ENCODE results near the gene PER3. TPM values are rescaled to one million over a fixed set of nuclear protein-coding genes. Genes with fewer than 3 reads are reported as not detected.
A peak's percentile ranks its signal among the peaks of the same experiment; 100 is the strongest.

The PER3 gene
- total RNA-seq, 2 donors from 2014 or later = 11.7 to 17.8 TPM

GRCh38 chr1:7778133-7778628 lies 5.9 kb upstream of the PER3 start:
- TF ChIP-seq CTCF (IDR thresholded peaks at IDR 0.05) = no peak
- peaks cover 57% of the 10 kb centered on the region for H3K36me3 ChIP-seq
- no peak overlapping the region for H3K4me3 ChIP-seq
- DNase-seq (ENCODE audit: low spot score) = no peak
- no peaks in the 10 kb centered on the region for H3K9me3 ChIP-seq
- H3K27me3 ChIP-seq = no peaks in the 10 kb centered on the region
- no peak overlapping the region for H3K27ac ChIP-seq
- H3K4me1 ChIP-seq = peaks cover 0 to 4% of the 10 kb centered on the region in 2 donors

DNA sequence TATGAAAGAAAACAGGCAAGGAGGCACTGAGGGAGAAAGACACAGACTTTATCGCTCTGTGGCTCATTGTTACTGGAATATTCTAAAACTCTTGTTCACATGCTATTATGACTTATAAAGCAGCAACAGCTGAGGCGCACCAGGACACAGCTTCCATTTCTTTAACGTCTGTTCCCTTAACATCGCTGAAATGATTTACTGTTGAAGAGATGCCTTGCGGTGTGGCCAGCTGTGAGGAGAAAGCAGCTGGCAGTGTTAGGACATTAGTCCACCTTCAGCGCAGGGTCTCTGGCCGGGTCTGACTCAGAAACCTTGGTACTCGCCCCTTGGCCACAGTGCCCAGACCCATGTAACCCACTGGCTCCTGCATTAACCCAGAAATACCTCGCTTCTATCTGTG lies 3.1 kb upstream of the PER3 start:
- peaks cover 0 to 20% of the 10 kb centered on the region in 2 donors for H3K4me1 ChIP-seq
- no peak for TF ChIP-seq CTCF (IDR thresholded peaks at IDR 0.05)
- H3K27me3 ChIP-seq = no peaks in the 10 kb centered on the region
- H3K36me3 ChIP-seq = peaks cover 40% of the 10 kb centered on the region
- DNase-seq (ENCODE audit: low spot score) = no peak
- no peaks in the 10 kb centered on the region for H3K9me3 ChIP-seq
- H3K27ac ChIP-seq = no peak overlapping the region
- no peak overlapping the region for H3K4me3 ChIP-seq

GRCh38 chr1:7781501-7781900 lies 2.6 kb upstream of the PER3 start:
- DNase-seq (ENCODE audit: low spot score) = no peak
- Histone ChIP-seq H3K27ac (no peak overlapping the region), H3K9me3 (no peaks in the 10 kb centered on the region), H3K4me3 (no peak overlapping the region), H3K4me1 (peaks cover 0 to 21% of the 10 kb centered on the region in 2 donors), H3K36me3 (peaks cover 40% of the 10 kb centered on the region), H3K27me3 (no peaks in the 10 kb centered on the region)
- no peak for TF ChIP-seq CTCF (IDR thresholded peaks at IDR 0.05)

DNA sequence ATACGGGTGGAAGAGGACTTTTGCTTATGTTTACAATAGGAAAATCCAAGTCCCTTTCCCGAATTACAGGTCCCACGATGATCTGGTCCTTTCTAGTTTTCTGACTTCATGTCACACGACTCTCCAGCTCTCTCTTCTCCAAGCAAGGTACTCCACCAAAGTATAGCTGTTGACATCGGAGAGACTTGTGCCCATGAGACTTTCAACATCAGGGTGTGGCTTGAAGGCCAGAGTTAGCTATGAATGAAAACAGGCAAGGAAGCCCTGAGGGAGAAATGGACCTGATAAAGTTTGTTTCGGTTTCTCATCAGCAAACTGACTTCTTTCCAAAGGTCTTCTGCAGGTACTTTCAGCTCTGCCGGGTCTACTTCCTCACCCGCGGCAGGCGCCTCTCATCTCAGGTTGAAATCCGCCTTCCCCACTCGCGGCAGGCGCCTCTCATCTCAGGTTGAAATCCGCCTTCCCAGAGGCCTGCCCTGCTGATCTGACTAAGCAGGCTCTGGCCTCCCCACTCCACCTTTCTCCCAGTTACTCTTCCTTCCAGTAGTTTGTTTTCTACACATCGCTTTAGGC lies 2.1 kb upstream of the PER3 start:
- peaks cover 0 to 26% of the 10 kb centered on the region in 2 donors for H3K4me1 ChIP-seq
- no peak for DNase-seq (ENCODE audit: low spot score)
- peaks cover 39% of the 10 kb centered on the region for H3K36me3 ChIP-seq
- no peak overlapping the region for H3K4me3 ChIP-seq
- no peaks in the 10 kb centered on the region for H3K27me3 ChIP-seq
- TF ChIP-seq CTCF (IDR thresholded peaks at IDR 0.05) = no peak
- H3K9me3 ChIP-seq = no peaks in the 10 kb centered on the region
- H3K27ac ChIP-seq = peak overlapping the region in 1 of 2 donors; percentile 89

GRCh38 chr1:7783178-7783711 lies 846 bp upstream of the PER3 start:
- H3K4me3 ChIP-seq = peak overlapping the region; percentile 53 to 69
- peaks cover 31% of the 10 kb centered on the region for H3K36me3 ChIP-seq
- peaks cover 0 to 34% of the 10 kb centered on the region in 2 donors for H3K4me1 ChIP-seq
- H3K27me3 ChIP-seq = no peaks in the 10 kb centered on the region
- TF ChIP-seq CTCF (IDR thresholded peaks at IDR 0.05) = no peak
- peak overlapping the region; percentile 89 to 91 for H3K27ac ChIP-seq
- no peaks in the 10 kb centered on the region for H3K9me3 ChIP-seq
- peak; percentile 72 for DNase-seq (ENCODE audit: low spot score)
